SK-N-SH (cell line): ENCODE measurements around the gene MPPE1. TPM values are rescaled to one million over a fixed set of nuclear protein-coding genes. Genes with fewer than 3 reads are reported as not detected.

Experiments used
- CTCF ChIA-PET: fragments of 300-600, 350-600 bp; formaldehyde crosslinking; extraction: SDS; loops from one replicate; lab custom pipeline; 2021; lab: Yijun Ruan, JAX
- POLR2A ChIA-PET: fragments of 350-600 bp; sonication (Branson Sonifier 250); formaldehyde crosslinking; extraction: SDS; loops from one replicate; lab custom pipeline; 2020; ENCODE audit warnings: antibody characterized with exemption, inconsistent platforms; lab: Yijun Ruan, JAX
- DNase-seq: peaks from one replicate; pipeline ENCODE4 v3.0.0; 2012
- H2AFZ ChIP-seq: fragments of 200-600 bp; sonication (generic); 2 replicates; pipeline ENCODE4 v1.8.1; 2016; ENCODE audit warnings: antibody characterized with exemption, mild to moderate bottlenecking, low read depth
- H3F3A ChIP-seq: fragments of 200-600 bp; sonication (generic); replicated peaks from 2 replicates; pipeline ENCODE3; 2016; ENCODE audit warnings: antibody characterized with exemption, mild to moderate bottlenecking; ENCODE audit not compliant: insufficient read depth
- H3K27ac ChIP-seq, 2 experiments: fragments of 200-500 bp in 1 of 2; fragments of 200-600 bp in 1 of 2; sonication (Bioruptor generic) in 1 of 2; sonication (generic), shearing (Covaris generic) in 1 of 2; 2 replicates each; pipeline versions ENCODE4 v1.5.1 to v1.6.1; 2014 to 2016; ENCODE audit warnings: low read depth in 2 of 2, inconsistent platforms in 1 of 2, low read length in 1 of 2, mild to moderate bottlenecking in 1 of 2, mixed read lengths in 1 of 2
- H3K27me3 ChIP-seq: fragments of 200-600 bp; sonication (generic), shearing (Covaris generic); 2 replicates; pipeline ENCODE4 v1.6.1; 2016; ENCODE audit warnings: mixed run types; ENCODE audit not compliant: insufficient read depth
- H3K36me3 ChIP-seq, 2 experiments: fragments of 200-500 bp in 1 of 2; fragments of 200-600 bp in 1 of 2; sonication (Bioruptor generic) in 1 of 2; sonication (generic) in 1 of 2; replicated peaks in 1 of 2; 2 replicates each; pipeline versions ENCODE3 to v1.5.1; 2014 to 2016; ENCODE audit warnings: low read length in 1 of 2, mild to moderate bottlenecking in 1 of 2; ENCODE audit not compliant: insufficient read depth in 2 of 2, control insufficient read depth in 1 of 2
- H3K4me1 ChIP-seq, 2 experiments: fragments of 200-500 bp in 1 of 2; fragments of 200-600 bp in 1 of 2; sonication (Bioruptor generic) in 1 of 2; sonication (generic), shearing (Covaris generic) in 1 of 2; 2 replicates each; pipeline versions ENCODE4 v1.5.1 to v1.6.1; 2014 to 2016; ENCODE audit warnings: low read depth in 1 of 2, low read length in 1 of 2, mixed run types in 1 of 2; ENCODE audit not compliant: insufficient read depth in 2 of 2, control insufficient read depth in 1 of 2
- H3K4me2 ChIP-seq: fragments of 200-600 bp; sonication (generic), shearing (Covaris generic); 2 replicates; pipeline ENCODE4 v1.6.1; 2017; ENCODE audit warnings: mixed run types
- H3K4me3 ChIP-seq, 2 experiments: fragments of 200-500 bp in 1 of 2; fragments of 200-600 bp in 1 of 2; sonication (Bioruptor generic) in 1 of 2; sonication (generic), shearing (Covaris generic) in 1 of 2; 2 replicates each; pipeline versions ENCODE4 v1.5.1 to v1.8.1; 2014 to 2016; ENCODE audit warnings: low read depth in 2 of 2, inconsistent platforms in 1 of 2, low read length in 1 of 2, mild to moderate bottlenecking in 1 of 2, mixed read lengths in 1 of 2, moderate library complexity in 1 of 2
- H3K79me2 ChIP-seq: fragments of 200-600 bp; sonication (generic); 2 replicates; pipeline ENCODE4 v1.8.1; 2017; ENCODE audit warnings: mild to moderate bottlenecking; ENCODE audit not compliant: insufficient read depth
- H3K9ac ChIP-seq: fragments of 200-600 bp; sonication (generic); 2 replicates; pipeline ENCODE4 v1.6.1; 2017; ENCODE audit warnings: mixed run types
- H3K9me2 ChIP-seq: fragments of 200-600 bp; sonication (generic); 2 replicates; pipeline ENCODE4 v1.6.1; 2017; ENCODE audit warnings: mixed run types
- H3K9me3 ChIP-seq: fragments of 200-600 bp; sonication (generic); 2 replicates; pipeline ENCODE4 v1.6.1; 2017; ENCODE audit warnings: mixed run types, mild to moderate bottlenecking, moderate library complexity
- H4K20me1 ChIP-seq: fragments of 200-600 bp; sonication (generic); 2 replicates; pipeline ENCODE4 v1.6.1; 2017; ENCODE audit warnings: mild to moderate bottlenecking, mixed run types; ENCODE audit not compliant: insufficient read depth
- CHD2 ChIP-seq: fragments of 150-350 bp; IDR thresholded peaks from 2 replicates; pipeline ENCODE4 v1.6.1; 2018; ENCODE audit warnings: low read length; ENCODE audit not compliant: partially characterized antibody
- CTCF ChIP-seq: fragments of 200-600 bp; sonication (generic); IDR thresholded peaks from 2 replicates; pipeline ENCODE4 v1.6.1; 2017; ENCODE audit warnings: antibody characterized with exemption, mild to moderate bottlenecking, moderate library complexity
- ELF1 ChIP-seq: IDR thresholded peaks from 2 replicates; pipeline ENCODE4 v1.4.0; 2012
- EP300 ChIP-seq, 2 experiments: IDR thresholded peaks; 2 replicates each; pipeline versions ENCODE4 v1.4.0 to v1.6.1; 2012; ENCODE audit warnings: borderline replicate concordance in 1 of 2, low read depth in 1 of 2, low read length in 1 of 2
- FOSL2 ChIP-seq: IDR thresholded peaks from 2 replicates; pipeline ENCODE4 v1.4.0; 2012; ENCODE audit warnings: low read depth, mild to moderate bottlenecking, moderate library complexity, borderline replicate concordance
- FOXM1 ChIP-seq: IDR thresholded peaks from 2 replicates; pipeline ENCODE4 v1.4.0; 2012; ENCODE audit warnings: low read depth, mild to moderate bottlenecking
- GATA2 ChIP-seq: sonication (generic); formaldehyde crosslinking; IDR thresholded peaks from 2 replicates; pipeline ENCODE4 v1.5.0; 2020; ENCODE audit warnings: mild to moderate bottlenecking, missing genetic modification reagents
- MAX ChIP-seq: IDR thresholded peaks from 2 replicates; pipeline ENCODE4 v1.4.0; 2012; ENCODE audit warnings: low read depth
- MEF2A ChIP-seq: IDR thresholded peaks from 2 replicates; pipeline ENCODE4 v1.4.0; 2012; ENCODE audit warnings: low read depth, borderline replicate concordance
- NFIC ChIP-seq: IDR thresholded peaks from 2 replicates; pipeline ENCODE4 v1.4.0; 2012; ENCODE audit warnings: borderline replicate concordance
- NRF1 ChIP-seq: IDR thresholded peaks from 2 replicates; pipeline ENCODE4 v1.6.1; 2012; ENCODE audit warnings: low read depth, mild to moderate bottlenecking, low read length
- RAD21 ChIP-seq: IDR thresholded peaks from 2 replicates; pipeline ENCODE4 v1.6.1; 2012; ENCODE audit warnings: mild to moderate bottlenecking, low read length
- RCOR1 ChIP-seq: fragments of 150-350 bp; IDR thresholded peaks from 2 replicates; pipeline ENCODE4 v1.6.1; 2017; ENCODE audit warnings: antibody characterized with exemption, low read length
- RFX5 ChIP-seq: IDR thresholded peaks from 2 replicates; pipeline ENCODE4 v1.6.1; 2012; ENCODE audit warnings: mild to moderate bottlenecking, improper control_type of control experiment, low read length
- SMC3 ChIP-seq: IDR thresholded peaks from 2 replicates; pipeline ENCODE4 v1.6.1; 2012; ENCODE audit warnings: low read depth, low read length, improper control_type of control experiment
- TAF1 ChIP-seq: IDR thresholded peaks from 2 replicates; pipeline ENCODE4 v1.6.1; 2012; ENCODE audit warnings: low read depth, mild to moderate bottlenecking, low read length, moderate library complexity, borderline replicate concordance
- USF1 ChIP-seq: IDR thresholded peaks from 2 replicates; pipeline ENCODE4 v1.4.0; 2012; ENCODE audit warnings: low read depth, borderline replicate concordance
- ZBTB33 ChIP-seq: IDR thresholded peaks from 2 replicates; pipeline ENCODE4 v1.4.0; 2012; ENCODE audit warnings: low read depth, borderline replicate concordance
- WGBS: methylation state at CpG from one replicate; pipeline ENCODE4 v1.1.6; 2017; ENCODE audit warnings: low lambda C conversion rate; 5-methylcytosine and 5-hydroxymethylcytosine counted together
- polyA plus RNA-seq, 3 experiments: library from polyadenylated mRNA; depleted of rRNA; stranded (reverse); fragments of >200 nt; gene quantifications; 2 replicates each; pipeline ENCODE4 v1.2.3, GENCODE V29; 2012

Gene MPPE1
- polyA plus RNA-seq, 1 of the 3 experiments (the other 2 are of a cell fraction) = 13.2 TPM

GRCh38 chr18:11944252-11944651, 36.1 kb upstream of the MPPE1 start:
- POLR2A ChIA-PET = no interaction called here
- no peak overlapping the region for H3K4me2 ChIP-seq
- no peaks in the 10 kb centered on the region for H4K20me1 ChIP-seq
- H3K4me3 ChIP-seq = no peak overlapping the region
- no peak overlapping the region for H2AFZ ChIP-seq
- H3K27me3 ChIP-seq = no peaks in the 10 kb centered on the region
- 29% methylated on average over 4 of the region's 4 CpGs for WGBS
- H3F3A ChIP-seq = no peaks in the 10 kb centered on the region
- no peaks in the 10 kb centered on the region for H3K9me2 ChIP-seq
- CTCF ChIA-PET = interaction anchor here (1.0 to 2.1 kb wide), 2 partner anchors 51 to 95 kb away, joined by 3 to 8 read pairs; no protein-coding TSS in a partner anchor
- H3K27ac ChIP-seq = no peak overlapping the region
- no peak overlapping the region for H3K9ac ChIP-seq
- no peaks in the 10 kb centered on the region for H3K79me2 ChIP-seq
- H3K36me3 ChIP-seq = no peaks in the 10 kb centered on the region
- no peak for DNase-seq
- no peaks in the 10 kb centered on the region for H3K9me3 ChIP-seq
- no peaks in the 10 kb centered on the region for H3K4me1 ChIP-seq
- TF ChIP-seq NFIC (no peak), FOSL2 (no peak), ZBTB33 (no peak), RAD21 (no peak), CTCF (no peak)

- TF ChIP-seq ELF1 (no peak), TAF1 (no peak), SMC3 (no peak), EP300 (IDR thresholded peaks at IDR 0.05; ENCODE audit: borderline replicate concordance in 1 of 2, low read depth in 1 of 2, low read length in 1 of 2) (no peak), CHD2 (no peak), GATA2 (CRISPR knock-in tag) (no peak), NFIC (no peak), RFX5 (no peak), NRF1 (no peak), USF1 (no peak), FOXM1 (no peak), RCOR1 (no peak), MEF2A (no peak), FOSL2 (no peak), MAX (no peak)
- Histone ChIP-seq H3K4me1 (no peaks in the 10 kb centered on the region), H3K27ac (no peak overlapping the region), H3K36me3 (no peaks in the 10 kb centered on the region), H3K4me3 (no peak overlapping the region), H3K27me3 (no peaks in the 10 kb centered on the region), H4K20me1 (no peaks in the 10 kb centered on the region), H3K9ac (no peak overlapping the region), H3K4me2 (no peak overlapping the region), H3K9me3 (no peaks in the 10 kb centered on the region), H3K79me2 (no peaks in the 10 kb centered on the region), H3K9me2 (no peaks in the 10 kb centered on the region), H3F3A (no peaks in the 10 kb centered on the region), H2AFZ (no peak overlapping the region)
- no peak for DNase-seq
- ChIA-PET POLR2A (no interaction called here), CTCF (interaction anchor here (2.1 kb wide), 1 partner anchor 95 kb away, joined by 8 read pairs; no protein-coding TSS in a partner anchor)
- 27% methylated on average over 5 of the region's 6 CpGs for WGBS
These were observed 35.4 kb upstream of the MPPE1 start for GRCh38 chr18:11943551-11943950.
